NCI-H2029 (cell line): Measurements from ENCODE around the gene ITPRIP.

Experiments
- DNase-seq: peaks from one replicate; lab custom pipeline; 2025; lab: John Stamatoyannopoulos, UW

ITPRIP gene, protein sequence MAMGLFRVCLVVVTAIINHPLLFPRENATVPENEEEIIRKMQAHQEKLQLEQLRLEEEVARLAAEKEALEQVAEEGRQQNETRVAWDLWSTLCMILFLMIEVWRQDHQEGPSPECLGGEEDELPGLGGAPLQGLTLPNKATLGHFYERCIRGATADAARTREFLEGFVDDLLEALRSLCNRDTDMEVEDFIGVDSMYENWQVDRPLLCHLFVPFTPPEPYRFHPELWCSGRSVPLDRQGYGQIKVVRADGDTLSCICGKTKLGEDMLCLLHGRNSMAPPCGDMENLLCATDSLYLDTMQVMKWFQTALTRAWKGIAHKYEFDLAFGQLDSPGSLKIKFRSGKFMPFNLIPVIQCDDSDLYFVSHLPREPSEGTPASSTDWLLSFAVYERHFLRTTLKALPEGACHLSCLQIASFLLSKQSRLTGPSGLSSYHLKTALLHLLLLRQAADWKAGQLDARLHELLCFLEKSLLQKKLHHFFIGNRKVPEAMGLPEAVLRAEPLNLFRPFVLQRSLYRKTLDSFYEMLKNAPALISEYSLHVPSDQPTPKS

DNA sequence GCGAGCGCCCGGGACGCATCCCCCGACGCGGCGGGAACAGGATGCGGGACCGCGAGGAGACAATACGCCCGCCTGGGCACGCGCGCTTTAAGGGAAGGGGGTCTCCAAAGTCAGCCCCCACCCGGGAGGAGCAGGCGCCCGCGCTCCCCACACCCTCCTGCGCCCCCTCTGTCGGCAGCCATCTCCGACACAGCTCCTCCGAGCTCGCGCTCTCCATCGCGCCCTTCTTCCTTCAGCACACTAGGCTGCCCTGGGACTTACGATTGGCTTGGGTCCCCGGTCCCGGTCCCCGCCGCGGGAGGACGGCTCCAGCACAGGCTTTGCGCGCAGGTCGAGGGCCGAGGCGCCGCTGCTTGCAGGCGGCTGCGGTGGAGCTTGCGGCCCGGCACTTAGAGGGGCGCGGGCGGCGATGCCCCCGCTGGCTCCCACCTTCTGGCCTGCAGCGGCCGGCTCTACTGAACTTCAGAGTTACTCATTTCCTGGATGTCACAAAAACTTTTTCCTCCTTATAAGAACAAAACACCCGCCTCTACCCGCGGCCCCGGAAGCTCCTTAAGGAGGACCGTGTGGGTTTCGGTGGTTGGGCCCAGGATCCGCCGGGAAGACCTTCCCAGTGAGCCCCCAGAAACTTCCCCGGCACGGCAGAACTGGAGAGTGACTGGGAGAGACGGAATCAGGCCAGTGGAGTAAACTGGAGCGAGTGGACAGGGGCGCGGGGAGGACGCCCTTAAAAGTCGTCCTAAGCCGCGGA, at the start of gene ITPRIP:
TSS of gene ITPRIP (minus strand) at position 481 of the 751 bp plus-strand sequence. CDS start 22,414 bp downstream, outside the sequence.
- DNase-seq, result no peak

GRCh38 chr10:104387130-104387888, 49.0 kb upstream of the ITPRIP start:
- no peak for DNase-seq

GRCh38 chr10:104380336-104380735, 42.1 kb upstream of the ITPRIP start:
- DNase-seq, result no peak

GRCh38 chr10:104376784-104377300, 38.6 kb upstream of the ITPRIP start:
- no peak for DNase-seq

- DNase-seq, result no peak
Observed at GRCh38 chr10:104374591-104374990, 36.3 kb upstream of the ITPRIP start.

GRCh38 chr10:104371753-104372152, 33.5 kb upstream of the ITPRIP start:
- DNase-seq, result no peak

GRCh38 chr10:104368381-104368780, 30.1 kb upstream of the ITPRIP start:
- no peak for DNase-seq

- no peak for DNase-seq
Observed at GRCh38 chr10:104367904-104368303, 29.6 kb upstream of the ITPRIP start.

GRCh38 chr10:104359811-104360210, 21.5 kb upstream of the ITPRIP start:
- DNase-seq, result no peak

- peak; percentile 59 for DNase-seq
Observed at GRCh38 chr10:104353325-104354048, 15.2 kb upstream of the ITPRIP start, which contains the start of gene CFAP58. Gene CFAP58 (plus strand): TSS chr10:104353833. CDS start chr10:104353898, 65 bp downstream.

GRCh38 chr10:104351919-104352318, 13.7 kb upstream of the ITPRIP start:
- no peak for DNase-seq

DNA sequence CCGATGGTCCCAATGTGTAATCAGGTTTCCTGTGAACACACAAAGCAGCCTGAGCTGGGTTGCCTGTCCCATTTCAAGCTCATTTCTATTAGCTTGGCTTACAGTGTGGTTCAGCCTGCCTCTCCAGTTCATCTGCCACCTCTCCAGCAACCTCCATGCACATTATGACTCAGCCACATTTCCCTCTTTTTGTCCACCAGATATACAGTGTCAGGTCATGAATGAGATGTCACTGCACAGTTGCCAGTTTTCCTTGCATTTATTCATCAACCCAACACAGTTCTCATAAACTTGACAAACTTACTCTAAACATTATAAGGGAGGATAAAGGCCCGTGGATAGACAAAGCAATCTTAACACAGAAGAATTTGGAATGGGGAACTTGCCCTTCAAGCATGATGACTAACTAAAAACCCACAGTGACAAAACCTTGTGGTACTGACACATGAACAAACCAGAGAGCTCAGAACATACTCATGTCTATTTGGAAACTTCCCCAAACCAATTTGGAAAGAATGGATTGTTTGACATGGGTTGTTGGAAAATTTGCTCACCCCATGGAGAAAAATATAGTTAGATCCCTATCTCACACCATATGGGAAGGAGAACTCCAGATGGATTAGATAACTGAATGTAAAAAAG, 12.9 kb upstream of the ITPRIP start:
- no peak for DNase-seq

DNA sequence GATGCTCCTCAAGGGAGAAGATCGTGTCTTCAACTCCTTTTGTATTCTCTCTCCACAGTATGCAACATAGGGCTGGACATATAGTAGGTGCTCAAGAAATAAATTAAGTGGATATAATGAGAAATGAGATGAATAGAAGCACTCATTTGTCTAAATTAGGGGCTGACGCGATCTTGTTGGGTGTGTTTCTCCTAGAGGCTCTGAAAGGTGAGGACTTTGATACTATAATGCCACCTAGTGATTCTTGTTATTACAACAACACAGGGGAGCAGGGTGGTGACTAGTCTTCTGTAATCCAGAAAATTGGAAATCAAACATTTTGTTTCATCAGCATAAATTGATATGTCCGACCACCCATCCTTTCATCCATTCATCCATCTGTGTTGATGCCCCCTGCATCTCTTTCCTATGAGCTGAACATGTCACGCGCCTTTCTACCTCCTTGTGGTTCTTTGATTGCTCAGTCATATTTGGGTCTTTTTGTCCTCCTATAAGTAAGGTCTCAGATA, 11.9 kb upstream of the ITPRIP start:
- peak; percentile 30 for DNase-seq

DNA sequence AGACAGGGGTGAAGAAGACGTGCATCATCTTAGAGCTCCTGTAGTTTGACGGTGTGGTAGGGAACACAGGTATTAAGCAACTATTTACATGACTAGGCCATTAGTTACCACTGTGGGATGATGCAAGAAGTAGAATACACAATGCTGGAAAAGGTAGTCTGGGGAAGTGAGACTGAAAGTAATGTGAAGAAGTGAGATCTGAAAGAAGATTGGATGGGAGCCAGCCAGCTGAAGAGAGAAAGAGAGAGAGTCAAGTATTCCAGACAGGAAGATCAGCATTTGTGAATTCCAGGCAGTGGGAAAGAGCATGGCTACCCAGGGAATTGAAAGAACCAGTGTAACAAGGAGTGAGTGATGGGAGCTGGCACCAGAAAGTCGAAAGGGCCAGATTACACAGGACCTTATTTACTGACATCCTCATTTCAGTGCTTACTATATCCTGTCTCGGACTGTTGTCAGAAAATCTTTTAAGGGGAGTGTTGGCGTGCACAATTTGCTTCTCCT, 11.4 kb upstream of the ITPRIP start:
- DNase-seq, result no peak

- DNase-seq, result no peak
Observed at GRCh38 chr10:104348601-104349000, 10.3 kb upstream of the ITPRIP start.

GRCh38 chr10:104347295-104348045, 9.2 kb upstream of the ITPRIP start:
- DNase-seq, result no peak

GRCh38 chr10:104345941-104346340, 7.7 kb upstream of the ITPRIP start:
- DNase-seq, result no peak

DNA sequence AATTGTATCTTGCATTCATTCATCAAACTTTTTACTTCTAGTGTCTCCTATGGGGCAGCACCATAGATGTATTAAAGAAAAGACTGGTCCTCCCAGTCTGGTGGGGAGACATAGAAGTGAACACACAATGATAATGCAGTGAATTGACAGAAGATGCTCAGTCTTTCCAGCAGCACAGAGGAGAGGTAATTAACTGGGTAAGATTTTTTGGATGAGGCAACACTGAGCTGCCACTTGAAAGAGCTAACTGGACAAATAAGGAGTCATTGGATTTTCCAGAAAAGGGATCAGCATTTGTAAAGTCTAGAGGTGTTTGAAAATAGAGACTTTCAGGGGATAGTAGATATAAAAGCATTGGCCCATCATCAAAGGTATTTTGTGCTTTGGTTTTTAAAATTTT, 7.2 kb upstream of the ITPRIP start:
- no peak for DNase-seq

DNA sequence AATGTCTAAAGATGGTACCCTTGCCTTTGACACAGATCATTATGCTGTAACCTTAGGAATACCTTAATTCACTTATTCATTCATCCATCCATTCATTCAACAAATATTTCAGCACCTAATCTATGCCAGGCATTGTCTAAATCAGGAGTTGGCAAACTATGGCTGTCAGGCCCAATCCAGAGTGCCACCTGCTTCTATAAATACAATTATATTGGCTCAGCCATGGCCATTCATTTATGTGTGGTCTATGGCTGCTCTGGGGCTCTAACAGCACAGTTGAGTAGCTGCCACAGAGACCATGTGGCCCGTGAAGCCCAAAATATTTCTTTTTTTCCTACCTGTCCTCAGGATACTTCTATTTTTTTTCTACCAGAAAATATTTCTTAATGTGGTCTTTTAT, 6.0 kb upstream of the ITPRIP start:
- DNase-seq, result no peak
